Cardiac fibroblast (primary cell): ENCODE data around the gene TMEM134.
A peak's percentile ranks its signal among the peaks of the same experiment; 100 is the strongest.

Experiments
- DNase-seq, 2 donors: peaks; one replicate each; pipeline versions ENCODE4 v3.0.0 to v3.0.0-alpha.2; 2010; ENCODE audit warnings: low read depth in 2 of 2
- H3K4me3 ChIP-seq, 2 donors: replicated peaks in 1 of 2; 1 replicate in 1 of 2; 2 replicates in 1 of 2; pipeline ENCODE4 v1.5.1; 2011; ENCODE audit warnings: low read depth in 2 of 2, low read length in 2 of 2, mild to moderate bottlenecking in 2 of 2, moderate library complexity in 1 of 2
- CTCF ChIP-seq: IDR thresholded peaks from one replicate; pipeline ENCODE4 v1.5.1; 2011; ENCODE audit warnings: low read depth, mild to moderate bottlenecking, low read length, inconsistent platforms

TMEM134 gene

GRCh38 chr11:67449116-67449844 is 19.8 kb downstream of the TMEM134 start:
- no peak for DNase-seq
- no peak overlapping the region for H3K4me3 ChIP-seq
- TF ChIP-seq CTCF: no peak

GRCh38 chr11:67448220-67448609 is 20.8 kb downstream of the TMEM134 start:
- no peak for DNase-seq
- no peak overlapping the region for H3K4me3 ChIP-seq
- TF ChIP-seq CTCF: no peak

- no peak overlapping the region for H3K4me3 ChIP-seq
- no peak for TF ChIP-seq CTCF
These were observed 23.5 kb downstream of the TMEM134 start for GRCh38 chr11:67445515-67445914.

GRCh38 chr11:67442504-67443404 is 26.3 kb downstream of the TMEM134 start:
- no peak for TF ChIP-seq CTCF
- H3K4me3 ChIP-seq: peak overlapping the region; percentile 84 to 95
- no peak for DNase-seq

More at GRCh38 chr11:67445515-67445914, 23.5 kb downstream of the TMEM134 start:
- no peak for DNase-seq

GRCh38 chr11:67441731-67442351 is 27.2 kb downstream of the TMEM134 start:
- TF ChIP-seq CTCF: no peak
- DNase-seq: no peak
- no peak overlapping the region for H3K4me3 ChIP-seq

GRCh38 chr11:67441098-67441563 is 27.9 kb downstream of the TMEM134 start:
- DNase-seq: no peak
- H3K4me3 ChIP-seq: no peak overlapping the region
- no peak for TF ChIP-seq CTCF
